Fibroblast of pulmonary artery (primary cell): Measurements from ENCODE around the gene GGN.
A peak's percentile ranks its signal among the peaks of the same experiment; 100 is the strongest.
"Not testable (repeated sequence)": the region's sequence is repeated elsewhere in the genome, so short reads cannot be mapped to it uniquely, and the experiment has no call there.

Experiments
- DNase-seq: peaks from one replicate; pipeline ENCODE4 v3.0.0-alpha.2; 2010; ENCODE audit warnings: low read depth
- H3K4me3 ChIP-seq: replicated peaks from 2 replicates; pipeline ENCODE4 v1.5.1; 2011; ENCODE audit warnings: low read depth, mild to moderate bottlenecking, control low read depth, low read length, moderate library complexity
- CTCF ChIP-seq: IDR thresholded peaks from 2 replicates; pipeline ENCODE4 v1.5.1; 2011; ENCODE audit warnings: mild to moderate bottlenecking, control low read depth, low read length, inconsistent platforms; ENCODE audit errors: missing control alignments

GGN gene

GRCh38 chr19:38371081-38371480 lies 16.8 kb downstream of the GGN start:
- TF ChIP-seq CTCF: no peak
- no peak for DNase-seq
- H3K4me3 ChIP-seq: no peak overlapping the region

GRCh38 chr19:38370299-38370698 lies 17.5 kb downstream of the GGN start:
- no peak for TF ChIP-seq CTCF
- no peak for DNase-seq

GRCh38 chr19:38369584-38369983 lies 18.2 kb downstream of the GGN start:
- TF ChIP-seq CTCF: no peak
- no peak for DNase-seq
- H3K4me3 ChIP-seq: no peak overlapping the region

More at GRCh38 chr19:38370299-38370698, 17.5 kb downstream of the GGN start:
- H3K4me3 ChIP-seq: no peak overlapping the region

GRCh38 chr19:38367041-38367440 lies 20.8 kb downstream of the GGN start:
- DNase-seq: no peak
- no peak overlapping the region for H3K4me3 ChIP-seq
- TF ChIP-seq CTCF: no peak

- peak overlapping the region; percentile 62 for H3K4me3 ChIP-seq
- not testable (repeated sequence) for DNase-seq
These were observed 24.7 kb downstream of the GGN start for GRCh38 chr19:38362946-38363688.

- TF ChIP-seq CTCF: no peak
- H3K4me3 ChIP-seq: peak overlapping the region; percentile 62
- peak; percentile 49 for DNase-seq
These were observed 25.5 kb downstream of the GGN start for GRCh38 chr19:38362076-38362945.

GRCh38 chr19:38361633-38362075 lies 26.2 kb downstream of the GGN start:
- DNase-seq: peak; percentile 65
- no peak for TF ChIP-seq CTCF
- peak overlapping the region; percentile 62 for H3K4me3 ChIP-seq
